Measurements from ENCODE around the gene STXBP2. TPM values are rescaled to one million over a fixed set of nuclear protein-coding genes. Genes with fewer than 3 reads are reported as not detected.
A peak's percentile ranks its signal among the peaks of the same experiment; 100 is the strongest.

The STXBP2 gene
- total and polyA plus RNA-seq, 9 of the 15 experiments (the other 6 are each of a cell fraction or from before 2014, with no cell fraction given) = 2.5 to 163 (median 71.3) TPM

- intact Hi-C loops (cut with micrococcal nuclease) (loop anchor here (2.0 kb wide), 1 partner anchor 29 kb away; the partner anchor contains the start of gene TRAPPC5), in situ Hi-C loops (cut with MboI) (no loop called here)
- H3K4me1 ChIP-seq (replicated peaks in 1 of 2; ENCODE audit: control insufficient read depth in 2 of 2, insufficient read depth in 2 of 2, low read length in 2 of 2) = peaks cover 2 to 11% of the 10 kb centered on the region in 2 experiments; a peak in 3 of 5 replicates
- ChIA-PET CTCF (ENCODE audit: low intra/inter-chr PET ratio) (interaction anchor here (1.6 kb wide), 1 partner anchor 28 kb away, joined by 6 read pairs; no protein-coding TSS in a partner anchor), POLR2A (interaction anchor here (0.6 to 1.3 kb wide), 2 partner anchors 9 to 293 kb away, joined by 3 to 5 read pairs; no protein-coding TSS in a partner anchor)
- H3K4me2 ChIP-seq (ENCODE audit: insufficient read depth, low read length) = peak overlapping the region; percentile 72
- H2AFZ ChIP-seq (ENCODE audit: low read depth, low read length) = peak overlapping the region; percentile 95
- ATAC-seq (peak; percentile 88), DNase-seq (ENCODE audit: extremely low read depth in 1 of 4, low spot score in 3 of 4) (peak; percentile 79 to 92 (median 84)), FAIRE-seq (peak; percentile 97)
- peaks cover 7% of the 10 kb centered on the region; the same call in 1 of the 3 replicates for H3K36me3 ChIP-seq (ENCODE audit: control insufficient read depth, insufficient read depth, low read length)
- no peaks in the 10 kb centered on the region for H3K9me3 ChIP-seq (replicated peaks; ENCODE audit: control insufficient read depth, insufficient read depth, low read depth, low read length)
- peak overlapping the region; percentile 49; the same call in 1 of the 3 replicates for H3K27ac ChIP-seq (ENCODE audit: extremely low read depth, low read depth, low read length)
- H4K20me1 ChIP-seq (replicated peaks; ENCODE audit: control insufficient read depth, insufficient read depth, low read length) = no peaks in the 10 kb centered on the region
- H3K9me1 ChIP-seq (ENCODE audit: control insufficient read depth, insufficient read depth, low read length) = no peaks in the 10 kb centered on the region
- BruUV-seq (replicated peaks) = no TSS peak
- H3K4me3 ChIP-seq = no peak overlapping the region
- no peaks in the 10 kb centered on the region for H3K79me2 ChIP-seq (ENCODE audit: control insufficient read depth, insufficient read depth, low read length)
- no peaks in the 10 kb centered on the region for H3K27me3 ChIP-seq (ENCODE audit: control insufficient read depth in 2 of 2, insufficient read depth in 2 of 2, low read length in 2 of 2)
- peak overlapping the region in 1 of 2 experiments; percentile 75; a peak in 1 of 4 replicates for H3K9ac ChIP-seq (ENCODE audit: insufficient read depth in 1 of 2, low read depth in 2 of 2, low read length in 2 of 2)
- 6% methylated on average over 28 of the region's 28 CpGs for WGBS (ENCODE audit: insufficient coverage, low coverage, missing lambda C conversion rate)
- TF ChIP-seq ZNF695 (CRISPR knock-in tag; IDR thresholded peaks at IDR 0.05) (no peak), TBL1XR1 (IDR thresholded peaks at IDR 0.05; ENCODE audit: low read length in 2 of 2) (peak in 1 of 2 experiments; percentile 84; a peak in 1 of 4 replicates), HNRNPH1 (optimal IDR thresholded peaks at IDR 0.05; ENCODE audit: low read depth, low read length) (no peak), ZNF316 (IDR thresholded peaks at IDR 0.05) (no peak), PHF20 (IDR thresholded peaks at IDR 0.05; ENCODE audit: partially characterized antibody) (peak; percentile 23), IRF9 (tag; IDR thresholded peaks at IDR 0.05) (peak; percentile 35; the same call in 1 of the 2 replicates), SIN3B (IDR thresholded peaks at IDR 0.05; ENCODE audit: low read depth) (no peak), CREM (IDR thresholded peaks at IDR 0.05; ENCODE audit: low read depth) (peak; percentile 83), POLR2G (IDR thresholded peaks at IDR 0.05; ENCODE audit: low read depth, low read length) (no peak), ETV5 (CRISPR knock-in tag; IDR thresholded peaks at IDR 0.05; ENCODE audit: low read depth) (peak; percentile 64; the same call in 1 of the 2 replicates), FOXK1 (CRISPR knock-in tag; IDR thresholded peaks at IDR 0.05; ENCODE audit: borderline replicate concordance) (peak; percentile 39; the same call in 1 of the 2 replicates), ETV6 (IDR thresholded peaks at IDR 0.05; ENCODE audit: borderline replicate concordance in 1 of 2, low read depth in 2 of 2, low read length in 1 of 2) (0 out of 4 replicates have a peak, but pooled peaks of 1 of the 2 experiments have one; percentile 53), ETV6 (CRISPR knock-in tag; IDR thresholded peaks at IDR 0.05; ENCODE audit: borderline replicate concordance) (no peak), GATA2 (CRISPR knock-in tag; IDR thresholded peaks at IDR 0.05) (no peak), MAFF (IDR thresholded peaks at IDR 0.05; ENCODE audit: low read length) (no peak), ZNF589 (CRISPR knock-in tag; IDR thresholded peaks at IDR 0.05; ENCODE audit: low read depth) (0 out of 2 replicates have a peak, but pooled peaks have one; percentile 18), TRIM24 (IDR thresholded peaks at IDR 0.05) (peak in 1 of 2 experiments; percentile 59; a peak in 1 of 4 replicates), TCF3 (CRISPR knock-in tag; IDR thresholded peaks at IDR 0.05) (peak; percentile 25; the same call in 1 of the 2 replicates), DLX4 (CRISPR knock-in tag; IDR thresholded peaks at IDR 0.05) (no peak), NRF1 (conservative IDR thresholded peaks at IDR 0.05 in 1 of 2, IDR thresholded peaks at IDR 0.05 in 1 of 2) (peak; percentile 28 to 51; a peak in 1 of 4 replicates), ZSCAN32 (CRISPR knock-in tag; IDR thresholded peaks at IDR 0.05) (peak; percentile 32; the same call in 1 of the 2 replicates), TCF15 (CRISPR knock-in tag; IDR thresholded peaks at IDR 0.05) (no peak)
These were observed 15.2 kb downstream of the STXBP2 start for GRCh38 chr19:7652061-7652641.
